SW 1271 (cell line): ENCODE results near the gene IL1RAPL1.
A peak's percentile ranks its signal among the peaks of the same experiment; 100 is the strongest.

Experiments used
- DNase-seq, 2 experiments: peaks; one replicate each; lab custom pipeline; 2025; lab: John Stamatoyannopoulos, UW

The IL1RAPL1 gene

GRCh38 chrX:28979877-28980276 is 392.6 kb downstream of the IL1RAPL1 start:
- DNase-seq, result no peak

DNA sequence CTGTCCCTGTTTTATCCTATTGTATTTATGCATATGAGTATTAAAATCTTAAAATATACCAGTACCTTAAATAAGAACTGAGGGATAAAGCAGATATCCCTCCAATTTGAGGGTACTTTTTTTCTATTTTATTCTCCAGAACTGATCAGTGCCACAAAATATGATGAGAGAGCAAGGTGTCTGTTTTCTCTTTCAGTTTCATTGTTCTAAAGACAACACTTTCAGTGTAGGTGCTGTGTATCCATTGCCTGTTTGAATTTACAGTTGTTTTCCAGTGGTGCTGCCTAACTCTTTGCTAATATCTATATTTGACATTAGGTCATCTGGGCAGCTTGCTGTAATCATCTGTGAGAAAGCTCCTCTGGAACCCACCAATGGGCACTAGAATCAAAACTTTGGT is 394.7 kb downstream of the IL1RAPL1 start:
- no peak for DNase-seq

- DNase-seq, result no peak
These were observed 401.0 kb downstream of the IL1RAPL1 start for GRCh38 chrX:28988246-28988645.

DNA sequence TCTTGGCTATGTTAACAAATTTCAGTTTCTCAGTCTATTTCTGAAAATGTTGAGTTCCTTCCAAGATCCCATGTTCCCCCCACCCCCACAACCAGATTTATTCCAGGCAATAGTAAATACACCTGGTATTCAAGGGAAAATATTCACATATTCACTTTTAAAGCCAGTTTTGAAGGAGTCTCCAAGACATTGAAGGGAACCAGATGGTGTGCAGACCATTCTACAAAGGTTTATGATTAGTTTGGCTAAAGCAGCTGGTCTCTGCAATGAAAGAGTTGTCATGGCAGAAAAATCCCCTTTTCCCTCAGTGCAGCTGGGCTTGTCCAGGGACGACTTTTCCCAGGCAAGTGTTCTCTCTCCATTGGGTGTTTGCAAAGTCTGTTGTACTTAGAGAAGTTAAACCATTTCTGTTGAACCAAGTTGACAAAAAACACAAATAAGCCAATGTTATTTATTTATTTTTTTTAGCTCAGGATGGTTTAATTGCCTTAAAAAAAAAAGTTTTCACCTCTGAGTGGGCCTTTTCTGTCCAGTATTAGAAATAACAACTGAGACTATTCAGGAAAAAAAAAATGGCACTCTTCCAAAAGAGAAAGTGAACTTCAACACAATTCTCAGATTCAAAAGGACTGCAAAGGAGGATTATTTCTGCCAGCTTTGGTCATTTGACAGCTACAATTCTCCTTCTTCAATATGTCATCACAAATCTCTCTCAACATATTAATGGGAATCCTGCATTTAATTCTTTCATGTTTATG is 410.6 kb downstream of the IL1RAPL1 start:
- no peak for DNase-seq

- DNase-seq, result no peak
These were observed 411.4 kb downstream of the IL1RAPL1 start for GRCh38 chrX:28998609-28999135.

GRCh38 chrX:29012867-29013266 is 425.6 kb downstream of the IL1RAPL1 start:
- no peak for DNase-seq

- no peak for DNase-seq
These were observed 436.0 kb downstream of the IL1RAPL1 start for GRCh38 chrX:29023207-29023606.

DNA sequence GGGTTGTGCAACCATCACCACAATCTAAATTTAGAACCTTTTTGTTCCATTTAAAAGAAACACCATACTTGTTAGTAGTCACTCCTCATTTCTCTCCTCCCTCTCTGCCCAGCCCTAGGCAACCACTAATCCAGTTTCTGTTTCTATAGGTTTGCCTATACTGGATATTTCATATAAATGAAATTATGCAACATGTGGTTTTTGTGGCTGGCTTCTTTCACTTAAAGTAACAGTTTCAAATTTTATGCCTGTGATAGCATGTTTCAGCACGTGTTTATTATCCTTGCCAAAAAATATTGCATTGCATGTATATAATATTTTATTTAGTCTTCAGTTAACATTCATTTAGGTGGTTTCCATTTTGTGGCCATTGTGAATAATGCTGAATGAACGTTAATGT is 437.6 kb downstream of the IL1RAPL1 start:
- DNase-seq, result no peak

GRCh38 chrX:29039501-29039900 is 452.3 kb downstream of the IL1RAPL1 start:
- DNase-seq, result no peak

GRCh38 chrX:29040160-29040559 is 452.9 kb downstream of the IL1RAPL1 start:
- DNase-seq, result no peak

- no peak for DNase-seq
These were observed 455.1 kb downstream of the IL1RAPL1 start for GRCh38 chrX:29042341-29042740.

DNA sequence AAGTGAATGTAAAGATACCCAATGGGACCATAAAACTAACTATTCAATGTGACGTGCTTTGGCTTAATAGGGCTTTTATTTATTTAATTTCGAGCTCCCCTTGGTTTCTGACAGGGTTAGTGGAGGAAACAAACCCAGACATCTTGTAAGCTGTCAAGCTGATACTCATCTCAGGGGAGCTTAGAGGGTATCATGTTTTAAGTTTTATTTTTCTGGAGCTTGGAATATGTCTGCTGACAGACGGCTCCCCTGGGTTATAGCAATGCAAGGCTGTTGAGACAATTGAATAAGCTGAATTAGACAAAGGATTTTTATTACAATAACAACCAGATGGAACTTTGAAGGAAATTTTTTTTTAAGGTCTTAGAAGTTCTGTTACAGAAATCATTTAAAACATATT is 456.5 kb downstream of the IL1RAPL1 start:
- DNase-seq, result no peak

- DNase-seq, result peak in 1 of 2 experiments; percentile 0
These were observed 457.4 kb downstream of the IL1RAPL1 start for GRCh38 chrX:29044423-29045184.

DNA sequence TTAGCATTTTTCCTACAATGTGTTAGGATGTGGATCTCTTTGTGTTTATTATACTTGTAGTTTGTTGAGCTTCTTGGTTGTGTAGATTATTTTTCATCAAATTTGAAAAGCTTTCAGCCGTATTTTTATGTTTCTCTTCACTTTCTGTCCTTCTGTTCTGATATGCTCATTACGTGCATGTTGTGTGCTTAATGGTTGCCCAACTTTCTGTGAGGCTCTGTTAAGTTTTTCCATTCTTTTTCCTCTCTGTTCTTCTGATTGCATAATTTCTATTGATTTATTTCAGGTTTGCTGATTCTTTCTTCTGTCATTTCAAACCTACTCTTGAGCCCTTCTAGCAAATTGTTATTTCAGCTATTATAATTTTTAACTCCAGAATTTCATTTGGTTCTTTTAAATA is 478.2 kb downstream of the IL1RAPL1 start:
- DNase-seq, result no peak

DNA sequence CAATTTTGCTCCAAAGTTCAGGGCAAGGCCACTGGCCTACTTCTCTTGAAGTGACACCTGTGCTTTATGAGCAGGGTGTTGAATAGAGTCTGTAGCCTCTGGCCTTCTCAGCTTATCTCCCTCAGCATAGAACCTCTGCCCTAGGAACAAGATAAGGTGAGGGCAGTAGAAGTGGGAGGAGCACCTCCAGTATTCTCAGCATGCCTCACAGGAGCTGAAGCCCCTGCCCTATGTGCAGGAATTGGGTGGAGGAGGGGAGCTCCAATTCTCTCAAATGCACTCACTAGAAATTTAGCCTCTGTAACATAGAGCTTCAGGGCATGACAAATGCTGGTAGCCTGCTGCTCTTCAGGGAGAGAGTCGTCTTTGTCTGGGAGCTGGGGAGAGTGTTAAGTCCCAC is 479.3 kb downstream of the IL1RAPL1 start:
- DNase-seq, result no peak

DNA sequence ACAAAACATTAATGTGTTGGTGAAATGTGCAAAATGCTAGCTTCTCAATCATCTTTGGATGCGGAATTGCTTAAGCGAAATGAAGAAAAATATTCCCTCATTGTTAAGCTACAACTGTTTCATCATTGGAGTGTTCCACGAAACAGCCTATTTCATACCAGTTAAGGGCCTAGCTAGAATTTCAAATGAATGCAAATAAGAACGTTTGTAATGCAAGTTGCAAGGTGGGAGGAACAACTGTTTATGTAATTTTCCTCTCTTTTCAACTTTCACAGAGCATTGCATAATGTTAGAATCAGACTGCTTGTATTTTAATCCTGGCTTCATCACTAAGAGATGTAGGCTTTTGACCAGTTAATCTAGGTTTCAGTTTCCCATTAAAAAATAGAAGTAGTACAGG is 480.1 kb downstream of the IL1RAPL1 start:
- no peak for DNase-seq

DNA sequence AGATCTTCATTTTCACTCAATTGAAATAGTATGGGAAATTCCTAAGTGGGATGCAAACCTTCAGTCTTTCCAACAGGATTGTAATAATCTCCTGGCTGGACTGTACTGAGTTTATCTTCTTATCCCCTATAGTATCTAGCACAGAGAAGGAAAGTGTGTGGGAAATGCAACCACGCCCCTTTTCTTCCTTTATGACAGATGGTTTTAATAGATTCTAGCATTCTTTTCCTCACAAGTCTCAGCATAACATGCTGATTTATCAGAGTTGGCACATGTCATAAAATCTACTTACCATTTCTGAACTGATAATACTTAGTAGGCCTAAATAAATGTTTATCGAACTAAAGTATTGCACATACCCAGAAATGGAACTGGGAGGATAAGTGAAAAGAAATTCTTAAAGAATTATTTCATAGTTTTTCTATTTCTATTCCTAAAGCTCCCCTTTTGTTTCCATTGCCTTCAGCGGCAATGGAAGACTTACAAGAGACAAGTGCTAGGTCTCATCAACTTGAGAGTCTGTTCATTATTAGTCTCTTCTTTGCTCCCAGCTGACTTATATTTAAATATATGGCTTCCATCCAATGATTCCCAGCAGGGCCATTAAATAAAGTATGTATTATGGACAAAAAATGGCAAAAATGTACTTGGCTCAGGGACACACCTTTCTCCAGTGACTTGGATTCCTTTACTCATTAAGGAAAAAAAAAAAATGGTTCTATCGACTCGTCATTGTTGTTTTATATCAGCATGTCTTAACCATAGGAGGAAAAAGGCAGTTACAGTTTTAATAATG is 484.5 kb downstream of the IL1RAPL1 start:
- DNase-seq, result no peak

DNA sequence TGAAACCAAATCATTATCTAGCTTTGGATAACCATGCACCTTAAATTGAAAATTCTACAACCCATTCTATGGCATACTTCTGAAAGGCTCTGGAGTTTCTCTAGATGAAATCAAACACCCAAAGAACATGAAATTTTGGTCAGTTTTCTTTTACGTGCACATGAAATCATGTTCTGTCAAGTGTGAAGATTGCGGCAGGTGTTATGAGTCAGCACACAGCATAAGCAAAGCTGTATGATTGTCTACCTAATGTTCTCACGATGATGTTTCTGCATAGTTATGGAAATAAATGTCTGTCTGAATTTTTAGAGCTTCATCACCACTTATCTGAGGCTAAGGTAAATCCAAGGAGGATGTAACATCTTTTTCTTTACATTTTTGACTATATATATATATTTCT is 495.3 kb downstream of the IL1RAPL1 start:
- DNase-seq, result no peak

DNA sequence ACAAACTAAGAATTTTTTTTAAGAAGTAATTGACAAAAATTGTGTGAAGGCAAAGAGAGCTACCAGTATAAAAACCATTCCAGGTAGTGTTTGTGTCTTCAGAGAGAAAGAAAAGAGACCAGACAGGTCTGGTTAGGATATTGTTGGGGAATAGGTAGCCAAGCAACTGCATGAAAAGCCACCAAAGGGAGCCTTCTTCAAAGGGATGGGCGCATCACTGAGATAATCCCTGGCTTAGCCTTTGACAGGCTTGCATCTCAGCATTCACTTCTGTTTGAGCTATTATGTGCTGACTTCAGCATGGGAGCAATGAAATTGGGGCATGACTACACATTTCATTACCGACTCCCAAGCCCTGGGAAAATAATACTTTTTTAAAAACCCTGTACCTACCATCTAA is 496.6 kb downstream of the IL1RAPL1 start:
- DNase-seq, result no peak

DNA sequence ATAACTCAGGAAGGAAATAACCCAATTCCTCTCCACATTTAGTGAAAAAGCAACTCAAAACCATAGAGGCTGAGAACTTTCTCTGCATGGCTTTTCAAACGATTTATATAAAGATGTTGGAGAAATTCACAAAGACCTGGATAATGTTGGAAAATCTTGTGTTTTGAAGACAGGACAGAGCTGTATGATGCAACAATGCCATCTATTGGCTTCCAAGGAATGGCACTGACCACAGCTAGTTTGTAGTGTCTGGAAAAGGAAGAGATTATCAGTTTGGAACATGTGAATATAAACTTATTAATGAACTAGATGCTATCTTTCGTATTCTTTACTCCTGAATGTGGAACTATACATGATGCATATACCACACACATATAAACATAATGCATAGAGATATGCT is 503.6 kb downstream of the IL1RAPL1 start:
- DNase-seq, result no peak

DNA sequence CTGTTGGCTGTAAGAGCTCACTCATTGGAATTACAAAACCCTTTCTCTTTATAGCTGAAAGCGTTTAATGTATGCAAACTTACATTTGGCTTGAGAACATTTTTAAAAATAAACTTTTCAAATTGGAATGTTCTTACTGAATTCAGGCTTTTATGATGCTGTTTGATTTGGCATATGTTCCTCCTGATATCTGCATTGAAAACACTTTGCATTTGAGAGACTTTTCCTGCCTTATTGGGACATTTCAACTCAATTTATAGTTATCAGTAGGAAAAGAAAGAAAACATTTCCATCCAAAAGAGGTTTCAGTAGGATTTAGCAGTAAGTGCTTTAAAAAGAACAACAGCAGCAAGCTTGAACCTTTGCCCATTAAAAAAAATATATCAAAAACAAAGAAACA is 520.0 kb downstream of the IL1RAPL1 start:
- no peak for DNase-seq

DNA sequence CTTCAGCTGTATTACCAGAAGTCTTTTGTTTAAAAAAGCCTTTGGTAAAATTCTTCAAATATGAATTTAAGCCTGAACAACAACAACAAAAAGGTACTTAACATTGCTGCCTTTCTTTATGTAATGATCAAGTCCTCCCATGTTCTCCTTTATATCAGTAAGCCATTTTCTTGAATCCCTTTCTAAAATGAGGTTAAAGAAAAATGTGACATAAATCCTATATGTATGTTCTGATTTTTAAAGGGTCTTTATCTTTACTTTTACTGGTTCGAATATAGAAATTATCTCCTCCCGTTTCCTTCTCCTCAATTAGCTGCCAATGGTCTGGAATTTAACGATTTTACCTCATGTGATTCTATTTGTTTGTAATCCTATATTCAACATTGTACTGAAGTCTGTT is 522.8 kb downstream of the IL1RAPL1 start:
- no peak for DNase-seq

- DNase-seq, result no peak
These were observed 526.0 kb downstream of the IL1RAPL1 start for GRCh38 chrX:29113221-29113620.
